Psoas muscle (tissue), 8 donors: ENCODE data around the gene MAGOHB. TPM values are rescaled to one million over a fixed set of nuclear protein-coding genes. Genes with fewer than 3 reads are reported as not detected.

ENCODE experiments used
- ATAC-seq, 4 donors: fragments of 200-7000 bp; cut with Tn5 transposase; one replicate each; pipeline ENCODE4 v1.9.1; 2020; ENCODE audit warnings: moderate library complexity in 3 of 4, mild to moderate bottlenecking in 2 of 4
- DNase-seq, 2 donors: peaks; one replicate each; pipeline ENCODE4 v3.0.0-alpha.2; 2020
- H3K27ac ChIP-seq: fragments of 200-600 bp; one replicate; pipeline ENCODE4 v1.8.0; 2022
- H3K27me3 ChIP-seq, 3 donors: fragments of 200-600 bp in 1 of 3; one replicate each; pipeline versions ENCODE4 v1.6.1 to v1.8.0; 2013 to 2022; ENCODE audit warnings: low read length in 2 of 3, mild to moderate bottlenecking in 2 of 3, moderate library complexity in 1 of 3; ENCODE audit not compliant: insufficient read depth in 3 of 3
- H3K36me3 ChIP-seq, 2 donors: fragments of 200-600 bp in 1 of 2; one replicate each; pipeline versions ENCODE4 v1.6.1 to v1.8.0; 2013 to 2022; ENCODE audit warnings: low read depth in 1 of 2, mild to moderate bottlenecking in 1 of 2, moderate library complexity in 1 of 2; ENCODE audit not compliant: insufficient read depth in 1 of 2
- H3K4me1 ChIP-seq: fragments of 200-600 bp; one replicate; pipeline ENCODE4 v1.8.0; 2022
- H3K4me3 ChIP-seq: fragments of 200-600 bp; one replicate; pipeline ENCODE4 v1.8.0; 2022; ENCODE audit warnings: mild to moderate bottlenecking
- H3K9me3 ChIP-seq: fragments of 200-600 bp; one replicate; pipeline ENCODE4 v1.8.0; 2022
- WGBS, 3 donors: extraction: QIAGEN DNeasy Blood & Tissue Kit; methylation state at CpG; one replicate each; pipeline versions ENCODE4 v1.1.6 to v1.1.7; 2013; 5-methylcytosine and 5-hydroxymethylcytosine counted together
- intact Hi-C, 2 donors: fragments of 100-400 bp; cut with DNase I; formaldehyde crosslinking; loops; one replicate each; pipeline versions ENCODE4 v1.11.0 to v1.14.2; 2022
- polyA plus RNA-seq, 3 donors: library from polyadenylated mRNA; stranded (reverse); fragments of 200-250 nt; gene quantifications; one replicate each; pipeline ENCODE4 v1.2.3, GENCODE V29; 2013
- total RNA-seq, 4 donors: library from RNA; stranded (reverse); fragmentation: NEBNext Ultra II Directional in 2 of 4; extraction: Animal tissue kit (Norgen Biotek cat#: 25700) in 2 of 4; gene quantifications; one replicate each; pipeline versions ENCODE4 v1.2.1 to v1.2.4, GENCODE V29; 2021 to 2023
- TF ChIP-seq, protein P1 (sequence below): fragments of 200-600 bp; IDR thresholded peaks from one replicate; pipeline ENCODE4 v1.8.0; 2022; ENCODE audit warnings: antibody characterized with exemption
- donor health status: healthy with polysubstance abuse.
- donor health status: DM: no; HTN: no; CAD: no; lungs with moderate emphysema.
- donor health status: Bipolar disorder and iron deficiency.
- donor health status: healthy.
- donor health status: DM: yes; HTN: yes; CAD: no.
- donor health status: DM: no; HTN: no; CAD: no.
- donor health status: DM: no; HTN: no; CAD: no.
- donor health status: DM: yes; HTN: yes; CAD: no.

The MAGOHB gene
- total and polyA plus RNA-seq, 7 donors = 4.0 to 9.7 (median 7.2) TPM

DNA sequence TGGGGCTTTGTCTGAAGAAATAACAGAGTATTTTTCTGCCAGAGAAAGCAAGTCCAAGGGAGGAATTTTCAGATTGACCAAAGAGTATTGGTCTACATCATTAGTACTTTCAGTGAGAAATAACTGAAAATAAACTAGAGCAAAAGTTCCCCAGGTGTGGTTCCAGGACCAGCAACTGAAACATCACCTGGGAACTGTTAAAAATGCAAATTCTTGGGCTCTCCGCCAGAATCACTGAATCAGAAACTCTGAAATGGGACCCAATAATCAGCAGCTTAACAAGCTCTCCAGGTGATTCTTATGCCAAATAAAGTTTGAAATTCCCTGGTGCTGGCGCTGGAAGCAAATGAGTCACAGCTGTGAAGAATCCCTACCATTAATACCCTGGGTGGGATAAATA, 55.6 kb downstream of the MAGOHB start:
- intact Hi-C loops = no loop called here
- H3K4me3 ChIP-seq = no peak overlapping the region
- 63 to 75% (median 74%) methylated on average over 2 of the region's 2 CpGs for WGBS, 3 donors

DNA sequence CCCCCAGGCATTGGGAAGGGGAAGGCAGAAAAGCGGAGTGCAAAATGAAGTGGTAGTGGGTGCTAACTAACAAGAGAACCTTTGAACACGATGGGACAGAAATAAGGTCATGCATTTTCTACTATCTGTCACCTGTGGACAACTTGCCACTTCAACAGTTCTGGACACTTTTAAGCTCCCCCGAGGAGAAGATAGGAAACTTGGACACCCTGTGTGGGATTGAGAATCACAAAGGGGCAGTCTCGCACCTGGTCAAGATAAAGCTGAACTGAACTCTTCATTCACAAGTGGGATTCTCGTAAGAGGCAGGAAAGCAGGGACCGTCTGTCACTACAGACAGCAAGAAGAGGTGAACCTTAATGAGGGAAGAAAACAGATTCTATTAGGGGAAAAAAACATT, 56.1 kb downstream of the MAGOHB start:
- intact Hi-C loops = no loop called here
- Histone ChIP-seq H3K4me1 (no peaks in the 10 kb centered on the region), H3K27me3 (no peaks in the 10 kb centered on the region), H3K4me3 (no peak overlapping the region), H3K9me3 (no peaks in the 10 kb centered on the region), H3K27ac (no peak overlapping the region), H3K36me3 (no peaks in the 10 kb centered on the region)
- DNase-seq (no peak), ATAC-seq (no peak)
- 70 to 74% (median 72%) methylated on average over 6 of the region's 6 CpGs for WGBS, 3 donors
- TF ChIP-seq, protein P1, sequence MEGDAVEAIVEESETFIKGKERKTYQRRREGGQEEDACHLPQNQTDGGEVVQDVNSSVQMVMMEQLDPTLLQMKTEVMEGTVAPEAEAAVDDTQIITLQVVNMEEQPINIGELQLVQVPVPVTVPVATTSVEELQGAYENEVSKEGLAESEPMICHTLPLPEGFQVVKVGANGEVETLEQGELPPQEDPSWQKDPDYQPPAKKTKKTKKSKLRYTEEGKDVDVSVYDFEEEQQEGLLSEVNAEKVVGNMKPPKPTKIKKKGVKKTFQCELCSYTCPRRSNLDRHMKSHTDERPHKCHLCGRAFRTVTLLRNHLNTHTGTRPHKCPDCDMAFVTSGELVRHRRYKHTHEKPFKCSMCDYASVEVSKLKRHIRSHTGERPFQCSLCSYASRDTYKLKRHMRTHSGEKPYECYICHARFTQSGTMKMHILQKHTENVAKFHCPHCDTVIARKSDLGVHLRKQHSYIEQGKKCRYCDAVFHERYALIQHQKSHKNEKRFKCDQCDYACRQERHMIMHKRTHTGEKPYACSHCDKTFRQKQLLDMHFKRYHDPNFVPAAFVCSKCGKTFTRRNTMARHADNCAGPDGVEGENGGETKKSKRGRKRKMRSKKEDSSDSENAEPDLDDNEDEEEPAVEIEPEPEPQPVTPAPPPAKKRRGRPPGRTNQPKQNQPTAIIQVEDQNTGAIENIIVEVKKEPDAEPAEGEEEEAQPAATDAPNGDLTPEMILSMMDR = no peak

More for the DNA sequence above, 55.6 kb downstream of the MAGOHB start:
- no peaks in the 10 kb centered on the region for H3K9me3 ChIP-seq
- no peak overlapping the region for H3K27ac ChIP-seq
- DNase-seq = no peak
- no peaks in the 10 kb centered on the region for H3K36me3 ChIP-seq
- no peak for ATAC-seq
- H3K4me1 ChIP-seq = no peaks in the 10 kb centered on the region
- no peaks in the 10 kb centered on the region for H3K27me3 ChIP-seq
- TF ChIP-seq, protein P1 = no peak

DNA sequence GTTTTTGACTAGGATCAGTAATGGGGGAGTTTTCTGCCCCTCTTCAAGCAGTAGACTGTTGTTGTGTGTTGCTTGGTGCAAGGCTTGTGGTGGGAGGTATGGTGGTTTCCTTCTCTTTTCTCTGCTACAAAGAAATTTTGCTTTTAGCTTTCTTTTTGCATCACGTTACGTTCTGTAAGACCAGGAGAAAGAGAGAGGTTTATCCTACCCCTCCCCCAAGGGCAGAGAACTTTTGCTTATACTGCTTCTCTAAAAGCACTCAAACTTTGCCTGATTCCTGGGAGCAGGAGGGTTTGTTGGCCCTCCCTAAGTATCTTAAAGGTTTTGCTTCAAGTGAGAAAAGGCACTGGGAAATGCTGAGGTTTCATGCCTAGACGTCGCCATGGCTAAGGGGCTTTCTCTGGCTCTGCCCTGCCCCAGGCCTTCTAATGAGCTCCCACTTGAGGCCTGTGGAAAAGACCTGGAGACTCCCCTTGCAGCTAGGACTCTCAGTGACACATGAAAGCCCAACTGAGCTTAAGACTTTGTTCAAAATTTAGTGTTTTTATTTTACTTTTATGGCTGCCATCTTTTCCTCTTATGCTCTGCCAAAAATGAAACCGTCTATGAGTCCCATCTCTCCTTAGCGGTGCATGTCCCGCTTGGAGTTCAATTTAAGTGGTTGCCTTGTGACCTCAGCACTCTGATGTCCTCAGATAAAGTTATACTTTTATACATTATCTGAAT, 58.5 kb downstream of the MAGOHB start:
- H3K4me1 ChIP-seq = no peaks in the 10 kb centered on the region
- H3K36me3 ChIP-seq = no peaks in the 10 kb centered on the region
- no peak for ATAC-seq
- no peak overlapping the region for H3K27ac ChIP-seq
- no peaks in the 10 kb centered on the region for H3K9me3 ChIP-seq
- H3K4me3 ChIP-seq = no peak overlapping the region
- TF ChIP-seq, protein P1 = no peak
- H3K27me3 ChIP-seq = no peaks in the 10 kb centered on the region
- whole genome bisulfite sequencing, 3 donors = 77 to 78% (median 78%) methylated on average over 7 of the region's 7 CpGs
- DNase-seq = no peak
- intact Hi-C loops = no loop called here

DNA sequence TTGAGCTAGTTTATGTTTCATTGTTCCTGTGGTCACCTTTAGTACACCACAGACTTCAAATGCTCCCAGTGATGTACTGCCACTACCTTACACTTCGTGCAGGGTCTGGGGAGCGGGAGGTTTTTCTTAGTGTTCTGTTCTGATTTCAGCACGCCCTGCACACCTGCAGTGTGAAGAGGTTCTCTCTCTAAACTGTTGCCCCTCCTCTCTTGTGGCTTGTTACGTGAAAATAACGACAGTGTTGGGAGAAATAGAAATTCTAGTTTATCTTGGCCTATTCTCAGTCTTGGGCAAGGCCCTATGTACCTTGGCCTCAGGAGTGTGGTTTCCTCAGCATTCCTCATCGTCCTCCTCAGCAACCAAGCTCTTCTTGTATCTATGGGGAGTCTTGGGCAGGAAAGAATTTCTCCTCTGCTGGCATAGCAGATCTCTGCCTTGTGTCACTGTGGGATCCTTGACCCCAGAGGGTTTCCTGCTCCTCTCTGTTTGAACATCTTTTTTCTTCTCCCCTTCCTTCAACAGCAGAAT, 59.1 kb downstream of the MAGOHB start:
- Histone ChIP-seq H3K36me3 (no peaks in the 10 kb centered on the region), H3K4me3 (no peak overlapping the region), H3K9me3 (no peaks in the 10 kb centered on the region), H3K4me1 (no peaks in the 10 kb centered on the region), H3K27ac (no peak overlapping the region), H3K27me3 (no peaks in the 10 kb centered on the region)
- ATAC-seq = no peak
- intact Hi-C loops = no loop called here
- TF ChIP-seq, protein P1 = no peak
- DNase-seq = no peak
- 73 to 87% (median 83%) methylated on average over 6 of the region's 6 CpGs for WGBS, 3 donors

Other genes starting within 250 kb of the MAGOHB start
- under 1 TPM in 3 of 4 donors, not detected in 1; 0.28 to 0.47 (median 0.34) TPM for gene KLRK1, start 223.6 kb downstream of the MAGOHB start, total RNA-seq
- gene KLRK1, start 223.6 kb downstream of the MAGOHB start, polyA plus RNA-seq = under 1 TPM; 0.09 to 0.55 (median 0.25) TPM
- gene KLRC4, start 203.9 kb downstream of the MAGOHB start, total RNA-seq = not detected
- under 1 TPM in 1 of 3 donors, not detected in 2; 0.23 TPM for gene KLRC4, start 203.9 kb downstream of the MAGOHB start, polyA plus RNA-seq
- not detected for gene KLRC3, start 193.0 kb downstream of the MAGOHB start, total RNA-seq
- gene KLRC3, start 193.0 kb downstream of the MAGOHB start, polyA plus RNA-seq = not detected
- not detected for gene KLRC2, start 177.6 kb downstream of the MAGOHB start, total RNA-seq
- not detected for gene KLRC2, start 177.6 kb downstream of the MAGOHB start, polyA plus RNA-seq
- under 1 TPM in 1 of 4 donors, not detected in 3; 0.40 TPM for gene KLRC1, start 160.2 kb downstream of the MAGOHB start, total RNA-seq
- gene KLRC1, start 160.2 kb downstream of the MAGOHB start, polyA plus RNA-seq = under 1 TPM; 0.05 to 0.14 (median 0.06) TPM
- 1 to 10 TPM in 1 of 4 donors, under 1 TPM in 3; 0.20 to 1.1 (median 0.31) TPM for gene EIF2S3B, start 107.7 kb downstream of the MAGOHB start, total RNA-seq
- gene EIF2S3B, start 107.7 kb downstream of the MAGOHB start, polyA plus RNA-seq = 1 to 10 TPM in 1 of 3 donors, under 1 TPM in 2; 0.37 to 2.6 (median 0.40) TPM
- under 1 TPM in 3 of 4 donors, not detected in 1; 0.06 to 0.18 (median 0.09) TPM for gene STYK1, start 60.4 kb upstream of the MAGOHB start, total RNA-seq
- under 1 TPM in 2 of 3 donors, not detected in 1; 0.03 to 0.29 TPM for gene STYK1, start 60.4 kb upstream of the MAGOHB start, polyA plus RNA-seq
- gene YBX3, start 109.7 kb upstream of the MAGOHB start, total RNA-seq = 1,000 to 10,000 TPM; 3,022 to 5,174 (median 4,517) TPM
- 1,000 to 10,000 TPM; 2,735 to 6,125 (median 4,885) TPM for gene YBX3, start 109.7 kb upstream of the MAGOHB start, polyA plus RNA-seq
- gene TAS2R7, start 189.0 kb upstream of the MAGOHB start, total RNA-seq = not detected
- gene TAS2R7, start 189.0 kb upstream of the MAGOHB start, polyA plus RNA-seq = not detected
- not detected for gene TAS2R8, start 193.7 kb upstream of the MAGOHB start, total RNA-seq
- not detected for gene TAS2R8, start 193.7 kb upstream of the MAGOHB start, polyA plus RNA-seq
- not detected for gene TAS2R9, start 196.6 kb upstream of the MAGOHB start, total RNA-seq
- not detected for gene TAS2R9, start 196.6 kb upstream of the MAGOHB start, polyA plus RNA-seq
- not detected for gene TAS2R10, start 212.7 kb upstream of the MAGOHB start, total RNA-seq
- under 1 TPM in 2 of 3 donors, not detected in 1; 0.04 to 0.17 TPM for gene TAS2R10, start 212.7 kb upstream of the MAGOHB start, polyA plus RNA-seq
- 1 to 10 TPM; 1.0 to 3.9 (median 2.7) TPM for gene PRR4, start 235.9 kb upstream of the MAGOHB start, total RNA-seq
- gene PRR4, start 235.9 kb upstream of the MAGOHB start, polyA plus RNA-seq = 10 to 100 TPM in 1 of 3 donors, 1 to 10 TPM in 2; 2.6 to 11.7 (median 4.3) TPM